Liver (tissue), 9 donors: ENCODE measurements around the gene HNRNPM. TPM values are rescaled to one million over a fixed set of nuclear protein-coding genes. Genes with fewer than 3 reads are reported as not detected.

Source experiments
- DNase-seq: peaks from one replicate; pipeline ENCODE4 v3.0.0-alpha.2; 2017; ENCODE audit warnings: low spot score
- H3K27ac ChIP-seq, 2 donors: one replicate each; pipeline ENCODE4 v1.7.0; 2013; ENCODE audit warnings: inconsistent platforms in 2 of 2, low read length in 2 of 2, control low read depth in 1 of 2, low read depth in 1 of 2, mild to moderate bottlenecking in 1 of 2
- H3K27me3 ChIP-seq, 4 donors: one replicate each; pipeline versions ENCODE4 v1.6.1 to v1.7.0; 2013; ENCODE audit warnings: low read length in 3 of 4, inconsistent platforms in 1 of 4, mild to moderate bottlenecking in 1 of 4, moderate library complexity in 1 of 4; ENCODE audit not compliant: control insufficient read depth in 4 of 4, insufficient read depth in 4 of 4
- H3K36me3 ChIP-seq, 4 donors: one replicate each; pipeline versions ENCODE4 v1.6.1 to v1.7.0; 2013; ENCODE audit warnings: low read length in 3 of 4, mild to moderate bottlenecking in 3 of 4, low read depth in 1 of 4, moderate library complexity in 1 of 4; ENCODE audit not compliant: control insufficient read depth in 4 of 4, insufficient read depth in 3 of 4
- H3K4me1 ChIP-seq, 4 donors: one replicate each; pipeline versions ENCODE4 v1.6.1 to v1.7.0; 2013; ENCODE audit warnings: low read length in 3 of 4, mild to moderate bottlenecking in 3 of 4, moderate library complexity in 1 of 4; ENCODE audit not compliant: control insufficient read depth in 4 of 4, insufficient read depth in 4 of 4
- H3K4me3 ChIP-seq, 3 donors: one replicate each; pipeline versions ENCODE4 v1.6.1 to v1.7.0; 2013; ENCODE audit warnings: low read length in 3 of 3, control low read depth in 1 of 3, low read depth in 1 of 3, mild to moderate bottlenecking in 1 of 3
- H3K9ac ChIP-seq, 2 donors: one replicate each; pipeline ENCODE4 v1.7.0; 2013; ENCODE audit warnings: low read length in 2 of 2, mild to moderate bottlenecking in 2 of 2, moderate library complexity in 2 of 2, control low read depth in 1 of 2, low read depth in 1 of 2
- H3K9me3 ChIP-seq, 4 donors: one replicate each; pipeline versions ENCODE4 v1.6.1 to v1.7.0; 2013; ENCODE audit warnings: low read length in 3 of 4; ENCODE audit not compliant: control insufficient read depth in 4 of 4
- ATF3 ChIP-seq: IDR thresholded peaks from 2 replicates; pipeline ENCODE4 v1.6.1; 2016; ENCODE audit warnings: antibody characterized with exemption
- CTCF ChIP-seq: fragments of 150-350 bp; IDR thresholded peaks from 2 replicates; pipeline ENCODE4 v1.5.1; 2017; ENCODE audit warnings: improper control_type of control experiment, low read depth, low read length; ENCODE audit not compliant: missing input control
- EGR1 ChIP-seq, 2 donors: IDR thresholded peaks; 2 replicates each; pipeline ENCODE4 v1.6.1; 2016 to 2018; ENCODE audit warnings: antibody characterized with exemption in 2 of 2, low read depth in 2 of 2
- FOXA2 ChIP-seq: IDR thresholded peaks from 2 replicates; pipeline ENCODE4 v1.6.1; 2016; ENCODE audit warnings: antibody characterized with exemption
- GABPA ChIP-seq, 2 donors: IDR thresholded peaks in 1 of 2; conservative IDR thresholded peaks in 1 of 2; 2 replicates each; pipeline ENCODE4 v1.6.1; 2016; ENCODE audit warnings: antibody characterized with exemption in 2 of 2, mild to moderate bottlenecking in 1 of 2, moderate library complexity in 1 of 2
- HNF4A ChIP-seq, 2 donors: conservative IDR thresholded peaks; 2 replicates each; pipeline ENCODE4 v1.6.1; 2016; ENCODE audit warnings: antibody characterized with exemption in 2 of 2, mild to moderate bottlenecking in 2 of 2
- HNF4G ChIP-seq: IDR thresholded peaks from 2 replicates; pipeline ENCODE4 v1.6.1; 2016; ENCODE audit warnings: antibody characterized with exemption
- JUND ChIP-seq, 2 donors: IDR thresholded peaks; 2 replicates each; pipeline ENCODE4 v1.6.1; 2016; ENCODE audit warnings: antibody characterized with exemption in 2 of 2
- MAX ChIP-seq: IDR thresholded peaks from 2 replicates; pipeline ENCODE4 v1.6.1; 2016; ENCODE audit warnings: antibody characterized with exemption
- NR2F2 ChIP-seq: IDR thresholded peaks from 2 replicates; pipeline ENCODE4 v1.6.1; 2016; ENCODE audit warnings: antibody characterized with exemption
- RAD21 ChIP-seq, 2 donors: IDR thresholded peaks; 2 replicates each; pipeline ENCODE4 v1.6.1; 2016; ENCODE audit warnings: antibody characterized with exemption in 2 of 2, mild to moderate bottlenecking in 2 of 2
- REST ChIP-seq: IDR thresholded peaks from 2 replicates; pipeline ENCODE4 v1.6.1; 2016; ENCODE audit warnings: antibody characterized with exemption, mild to moderate bottlenecking
- RXRA ChIP-seq, 2 donors: IDR thresholded peaks; 2 replicates each; pipeline ENCODE4 v1.6.1; 2017 to 2018; ENCODE audit warnings: antibody characterized with exemption in 2 of 2, mild to moderate bottlenecking in 1 of 2
- SP1 ChIP-seq: IDR thresholded peaks from 2 replicates; pipeline ENCODE4 v1.6.1; 2018; ENCODE audit warnings: antibody characterized with exemption, mild to moderate bottlenecking
- TAF1 ChIP-seq: conservative IDR thresholded peaks from 2 replicates; pipeline ENCODE4 v1.6.1; 2016; ENCODE audit warnings: antibody characterized with exemption, mild to moderate bottlenecking
- YY1 ChIP-seq: IDR thresholded peaks from 2 replicates; pipeline ENCODE4 v1.6.1; 2016; ENCODE audit warnings: antibody characterized with exemption, mild to moderate bottlenecking
- ZBTB33 ChIP-seq: IDR thresholded peaks from 2 replicates; pipeline ENCODE4 v1.6.1; 2016; ENCODE audit warnings: antibody characterized with exemption
- WGBS: extraction: QIAGEN DNeasy Blood & Tissue Kit; methylation state at CpG from one replicate; pipeline ENCODE4 v1.1.7; 2013; 5-methylcytosine and 5-hydroxymethylcytosine counted together
- polyA plus RNA-seq, 2 donors: library from polyadenylated mRNA; stranded (reverse) in 1 of 2; unstranded in 1 of 2; fragments of 200-250 nt in 1 of 2; fragments of >200 nt in 1 of 2; fragmentation: Nextera tagmentation in 1 of 2; extraction: Ambion mirVana in 1 of 2; gene quantifications; one replicate each; pipeline versions ENCODE4 v1.2.1 to v1.2.3, GENCODE V29; 2013 to 2015
- total RNA-seq, 2 donors: library from RNA; depleted of rRNA; stranded (reverse); fragments of >200 nt; gene quantifications; one replicate each; pipeline ENCODE4 v1.2.3, GENCODE V29; 2014
- donor health status: healthy.
- donor health status: healthy.
- donor health status: healthy.
- donor health status: healthy.
- donor health status: healthy.

HNRNPM gene
- total and polyA plus RNA-seq, 4 donors, result 39.4 to 86.9 (median 70.7) TPM

- peaks cover 16 to 37% (median 28%) of the 10 kb centered on the region in 4 donors for H3K4me1 ChIP-seq
- H3K36me3 ChIP-seq, result peaks cover 2 to 42% (median 31%) of the 10 kb centered on the region in 4 donors
- no peaks in the 10 kb centered on the region for H3K9me3 ChIP-seq
- H3K4me3 ChIP-seq, result no peak overlapping the region
- DNase-seq, result no peak
- no peak overlapping the region for H3K27ac ChIP-seq
- no peak overlapping the region for H3K9ac ChIP-seq
- 96% methylated on average over 14 of the region's 14 CpGs for WGBS
- no peaks in the 10 kb centered on the region for H3K27me3 ChIP-seq
- no peak for TF ChIP-seq ATF3
- no peak for TF ChIP-seq RXRA (IDR thresholded peaks at IDR 0.05)
- TF ChIP-seq NR2F2, result no peak
- no peak for TF ChIP-seq GABPA (IDR thresholded peaks at IDR 0.05 in 1 of 2, conservative IDR thresholded peaks at IDR 0.05 in 1 of 2)
- no peak for TF ChIP-seq ZBTB33
- TF ChIP-seq RAD21 (IDR thresholded peaks at IDR 0.05), result no peak
- no peak for TF ChIP-seq EGR1 (IDR thresholded peaks at IDR 0.05; ENCODE audit: low read depth in 2 of 2)
- no peak for TF ChIP-seq SP1
- TF ChIP-seq JUND (IDR thresholded peaks at IDR 0.05), result no peak
- no peak for TF ChIP-seq HNF4A (conservative IDR thresholded peaks at IDR 0.05)
- TF ChIP-seq HNF4G, result no peak
- TF ChIP-seq CTCF, result no peak
- TF ChIP-seq TAF1, result no peak
- TF ChIP-seq FOXA2, result no peak
- no peak for TF ChIP-seq YY1
- TF ChIP-seq MAX, result no peak
- TF ChIP-seq REST, result no peak
Measured at GRCh38 chr19:8461891-8462290, 17.1 kb downstream of the HNRNPM start.

GRCh38 chr19:8462571-8462970, 17.8 kb downstream of the HNRNPM start:
- Histone ChIP-seq H3K9ac (no peak overlapping the region), H3K27ac (no peak overlapping the region), H3K36me3 (peaks cover 5 to 48% (median 36%) of the 10 kb centered on the region in 4 donors), H3K4me3 (no peak overlapping the region), H3K9me3 (no peaks in the 10 kb centered on the region), H3K4me1 (peaks cover 16 to 30% (median 28%) of the 10 kb centered on the region in 4 donors), H3K27me3 (no peaks in the 10 kb centered on the region)
- no peak for DNase-seq
- WGBS, result 90% methylated on average over 5 of the region's 5 CpGs
- no peak for TF ChIP-seq EGR1 (IDR thresholded peaks at IDR 0.05; ENCODE audit: low read depth in 2 of 2)
- TF ChIP-seq JUND (IDR thresholded peaks at IDR 0.05), result no peak
- no peak for TF ChIP-seq RAD21 (IDR thresholded peaks at IDR 0.05)
- no peak for TF ChIP-seq YY1
- TF ChIP-seq REST, result no peak
- no peak for TF ChIP-seq HNF4A (conservative IDR thresholded peaks at IDR 0.05)
- TF ChIP-seq HNF4G, result no peak
- TF ChIP-seq CTCF, result no peak
- no peak for TF ChIP-seq TAF1
